ENCODE data around the gene DDI1.
A peak's percentile ranks its signal among the peaks of the same experiment; 100 is the strongest.
"Not testable (repeated sequence)": the region's sequence is repeated elsewhere in the genome, so short reads cannot be mapped to it uniquely, and the experiment has no call there.

Gene DDI1

GRCh38 chr11:104033134-104033533 lies 3.3 kb upstream of the DDI1 start:
- H3K4me3 ChIP-seq (replicated peaks; ENCODE audit: low read depth, low read length) = no peak overlapping the region
- no peak for TF ChIP-seq CTCF (IDR thresholded peaks at IDR 0.05; ENCODE audit: low read length, missing control alignments)
- DNase-seq (ENCODE audit: low read depth) = peak; percentile 92

- peak; percentile 63 for DNase-seq (ENCODE audit: low read depth)
- H3K4me3 ChIP-seq (replicated peaks; ENCODE audit: low read depth, low read length) = no peak overlapping the region
- no peak for TF ChIP-seq CTCF (IDR thresholded peaks at IDR 0.05; ENCODE audit: low read length, missing control alignments)
Measured at GRCh38 chr11:104033561-104033960, 2.9 kb upstream of the DDI1 start.

GRCh38 chr11:104036995-104037394 lies 555 bp downstream of the DDI1 start:
- TF ChIP-seq CTCF (IDR thresholded peaks at IDR 0.05; ENCODE audit: low read length, missing control alignments) = no peak
- H3K4me3 ChIP-seq (replicated peaks; ENCODE audit: low read depth, low read length) = no peak overlapping the region

GRCh38 chr11:104041792-104042191 lies 5.4 kb downstream of the DDI1 start:
- DNase-seq (ENCODE audit: low read depth) = no peak
- H3K4me3 ChIP-seq (replicated peaks; ENCODE audit: low read depth, low read length) = no peak overlapping the region
- TF ChIP-seq CTCF (IDR thresholded peaks at IDR 0.05; ENCODE audit: low read length, missing control alignments) = no peak

More at GRCh38 chr11:104036995-104037394, 555 bp downstream of the DDI1 start:
- no peak for DNase-seq (ENCODE audit: low read depth)

- TF ChIP-seq CTCF (IDR thresholded peaks at IDR 0.05; ENCODE audit: low read length, missing control alignments) = no peak
- no peak for DNase-seq (ENCODE audit: low read depth)
- H3K4me3 ChIP-seq (replicated peaks; ENCODE audit: low read depth, low read length) = no peak overlapping the region
Measured at GRCh38 chr11:104043142-104043541, 6.7 kb downstream of the DDI1 start.

- peak; percentile 49 for DNase-seq (ENCODE audit: low read depth)
- no peak overlapping the region for H3K4me3 ChIP-seq (replicated peaks; ENCODE audit: low read depth, low read length)
- no peak for TF ChIP-seq CTCF (IDR thresholded peaks at IDR 0.05; ENCODE audit: low read length, missing control alignments)
Measured at GRCh38 chr11:104043678-104044239, 7.3 kb downstream of the DDI1 start.

GRCh38 chr11:104046331-104046730 lies 9.9 kb downstream of the DDI1 start:
- TF ChIP-seq CTCF (IDR thresholded peaks at IDR 0.05; ENCODE audit: low read length, missing control alignments) = no peak
- no peak for DNase-seq (ENCODE audit: low read depth)
- H3K4me3 ChIP-seq (replicated peaks; ENCODE audit: low read depth, low read length) = no peak overlapping the region

- not testable (repeated sequence) for DNase-seq (ENCODE audit: low read depth); H3K4me3 ChIP-seq (replicated peaks; ENCODE audit: low read depth, low read length)
Measured at GRCh38 chr11:104046858-104047257, 10.4 kb downstream of the DDI1 start.

All from fibroblast of pulmonary artery (primary cell).